H1 (cell line): ENCODE results near the gene BCL3. TPM values are rescaled to one million over a fixed set of nuclear protein-coding genes. Genes with fewer than 3 reads are reported as not detected.

Source experiments
- CTCF ChIA-PET: fragments of 300-600 bp; sonication (Branson Sonifier 250); formaldehyde crosslinking; loops from one replicate; lab custom pipeline; 2021; ENCODE audit not compliant: partially characterized antibody; lab: Charles Lee
- POLR2A ChIA-PET: fragments of 300-600 bp; sonication (Branson Sonifier 250); formaldehyde crosslinking; loops from one replicate; lab custom pipeline; 2021; ENCODE audit warnings: inconsistent platforms; ENCODE audit not compliant: partially characterized antibody; lab: Charles Lee
- DNase-seq, 2 experiments: peaks; one replicate each; pipeline versions ENCODE4 v3.0.0 to v3.0.0-alpha.2; 2010 to 2022; ENCODE audit warnings: low spot score in 2 of 2, low read depth in 1 of 2, mixed read lengths in 1 of 2
- FAIRE-seq: peaks from 2 replicates; lab custom pipeline; 2011; peaks lifted over from hg19 to GRCh38; lab: Jason Lieb, UNC
- H2AFZ ChIP-seq: 2 replicates; pipeline ENCODE4 v1.8.1; 2012; ENCODE audit warnings: low read length, inconsistent platforms
- H2AK5ac ChIP-seq: 2 replicates; pipeline ENCODE4 v1.6.1; 2013; ENCODE audit warnings: low read depth, low read length
- H2BK120ac ChIP-seq: replicated peaks from 2 replicates; pipeline ENCODE3; 2013; ENCODE audit warnings: low read depth, low read length, inconsistent platforms
- H2BK12ac ChIP-seq: 2 replicates; pipeline ENCODE4 v1.6.1; 2013; ENCODE audit warnings: low read depth, low read length
- H2BK15ac ChIP-seq: 2 replicates; pipeline ENCODE4 v1.6.1; 2013; ENCODE audit warnings: low read length
- H2BK20ac ChIP-seq: 2 replicates; pipeline ENCODE4 v1.6.1; 2013; ENCODE audit warnings: low read length
- H2BK5ac ChIP-seq: 2 replicates; pipeline ENCODE4 v1.6.1; 2013; ENCODE audit warnings: low read depth, low read length
- H3K14ac ChIP-seq: 2 replicates; pipeline ENCODE4 v1.6.1; 2013; ENCODE audit warnings: inconsistent platforms; ENCODE audit not compliant: insufficient read length
- H3K18ac ChIP-seq: 2 replicates; pipeline ENCODE4 v1.6.1; 2013; ENCODE audit warnings: low read length; ENCODE audit errors: extremely low read depth
- H3K23ac ChIP-seq: 2 replicates; pipeline ENCODE4 v1.6.1; 2013; ENCODE audit warnings: inconsistent platforms; ENCODE audit not compliant: insufficient read length
- H3K23me2 ChIP-seq: 2 replicates; pipeline ENCODE4 v1.6.1; 2013; ENCODE audit warnings: low read depth, low read length
- H3K27ac ChIP-seq: 2 replicates; pipeline ENCODE4 v1.6.1; 2011; ENCODE audit warnings: low read depth, low read length, inconsistent platforms
- H3K27me3 ChIP-seq, 4 experiments: replicated peaks in 1 of 4; 1 replicate in 1 of 4; 2 replicates in 3 of 4; pipeline versions ENCODE4 v1.6.1 to v1.8.1; 2011 to 2013; ENCODE audit warnings: low read length in 3 of 4, mild to moderate bottlenecking in 3 of 4, inconsistent platforms in 2 of 4, mixed read lengths in 2 of 4, moderate library complexity in 1 of 4; ENCODE audit not compliant: control insufficient read depth in 3 of 4, insufficient read depth in 3 of 4; ENCODE audit errors: extremely low read depth in 1 of 4
- H3K36me3 ChIP-seq, 4 experiments: 2 replicates each; pipeline versions ENCODE4 v1.6.1 to v1.8.1; 2011 to 2013; ENCODE audit warnings: mild to moderate bottlenecking in 4 of 4, low read length in 3 of 4, moderate library complexity in 2 of 4, control low read depth in 1 of 4, inconsistent platforms in 1 of 4; ENCODE audit not compliant: insufficient read depth in 4 of 4, control insufficient read depth in 2 of 4
- H3K4ac ChIP-seq: replicated peaks from 2 replicates; pipeline ENCODE3; 2013; ENCODE audit warnings: low read length, low read depth, mixed read lengths, inconsistent platforms; ENCODE audit not compliant: insufficient read length
- H3K4me1 ChIP-seq, 4 experiments: replicated peaks in 1 of 4; 1 replicate in 1 of 4; 2 replicates in 3 of 4; pipeline versions ENCODE4 v1.6.1 to v1.8.1; 2011 to 2013; ENCODE audit warnings: low read length in 3 of 4, inconsistent platforms in 2 of 4, mixed read lengths in 1 of 4; ENCODE audit not compliant: insufficient read depth in 4 of 4, control insufficient read depth in 3 of 4
- H3K4me2 ChIP-seq, 2 experiments: 2 replicates each; pipeline versions ENCODE4 v1.6.1 to v1.8.1; 2011 to 2013; ENCODE audit warnings: low read depth in 2 of 2, low read length in 2 of 2, control low read depth in 1 of 2, inconsistent platforms in 1 of 2, mild to moderate bottlenecking in 1 of 2; ENCODE audit not compliant: insufficient read depth in 1 of 2
- H3K4me3 ChIP-seq, 4 experiments: fragments of 200-600, 300-600 bp in 1 of 4; sonication (generic), shearing (Covaris generic), sonication (Bioruptor Twin) in 1 of 4; 2 replicates each; pipeline versions ENCODE4 v1.5.1 to v1.8.1; 2011 to 2016; ENCODE audit warnings: low read length in 4 of 4, low read depth in 3 of 4, control low read depth in 2 of 4, inconsistent platforms in 2 of 4, mild to moderate bottlenecking in 2 of 4, mixed read lengths in 1 of 4, moderate library complexity in 1 of 4; ENCODE audit not compliant: insufficient read depth in 2 of 4; ENCODE audit errors: extremely low read depth in 1 of 4
- H3K56ac ChIP-seq: replicated peaks from 2 replicates; pipeline ENCODE3; 2013; ENCODE audit warnings: low read depth, mild to moderate bottlenecking, mixed read lengths, low read length, inconsistent platforms; ENCODE audit not compliant: insufficient read length
- H3K79me1 ChIP-seq: 2 replicates; pipeline ENCODE4 v1.6.1; 2013; ENCODE audit warnings: low read depth, low read length, control low read depth
- H3K79me2 ChIP-seq, 2 experiments: 2 replicates each; pipeline versions ENCODE4 v1.6.1 to v1.8.1; 2012 to 2013; ENCODE audit warnings: low read length in 2 of 2, mild to moderate bottlenecking in 2 of 2, inconsistent platforms in 1 of 2; ENCODE audit not compliant: insufficient read depth in 2 of 2, control insufficient read depth in 1 of 2
- H3K9ac ChIP-seq, 4 experiments: replicated peaks in 1 of 4; 1 replicate in 1 of 4; 2 replicates in 3 of 4; pipeline versions ENCODE4 v1.6.1 to v1.8.1; 2011 to 2013; ENCODE audit warnings: low read depth in 3 of 4, low read length in 3 of 4, control low read depth in 2 of 4, mild to moderate bottlenecking in 2 of 4, moderate library complexity in 2 of 4, inconsistent platforms in 1 of 4; ENCODE audit errors: extremely low read depth in 1 of 4
- H3K9me3 ChIP-seq, 2 experiments: 2 replicates each; pipeline versions ENCODE4 v1.6.1 to v1.8.1; 2012 to 2013; ENCODE audit warnings: mild to moderate bottlenecking in 2 of 2, moderate library complexity in 2 of 2, control low read depth in 1 of 2, inconsistent platforms in 1 of 2, low read depth in 1 of 2, low read length in 1 of 2, mixed read lengths in 1 of 2; ENCODE audit not compliant: insufficient read depth in 2 of 2
- H4K20me1 ChIP-seq, 2 experiments: replicated peaks in 1 of 2; 2 replicates each; pipeline versions ENCODE3 to v1.8.1; 2011 to 2013; ENCODE audit warnings: inconsistent platforms in 2 of 2, low read length in 2 of 2, mild to moderate bottlenecking in 1 of 2; ENCODE audit not compliant: insufficient read depth in 2 of 2, control insufficient read depth in 1 of 2
- H4K5ac ChIP-seq: 2 replicates; pipeline ENCODE4 v1.6.1; 2013; ENCODE audit warnings: low read length, low read depth, mixed read lengths, inconsistent platforms; ENCODE audit not compliant: insufficient read length
- H4K8ac ChIP-seq: 2 replicates; pipeline ENCODE4 v1.8.0; 2013; ENCODE audit warnings: mild to moderate bottlenecking, moderate library complexity, low read length, inconsistent platforms; ENCODE audit not compliant: insufficient read depth; ENCODE audit errors: extremely low read depth
- H4K91ac ChIP-seq: replicated peaks from 2 replicates; pipeline ENCODE3; 2013; ENCODE audit warnings: low read length, mixed read lengths, inconsistent platforms; ENCODE audit not compliant: insufficient read length
- BACH1 ChIP-seq: IDR thresholded peaks from 2 replicates; pipeline ENCODE4 v1.6.1; 2012; ENCODE audit warnings: low read length, improper control_type of control experiment
- BRCA1 ChIP-seq: IDR thresholded peaks from 2 replicates; pipeline ENCODE4 v1.6.1; 2012; ENCODE audit warnings: low read depth, low read length, improper control_type of control experiment
- CTCF ChIP-seq, 3 experiments: IDR thresholded peaks; 1 replicate in 2 of 3; 2 replicates in 1 of 3; pipeline versions ENCODE4 v1.5.1 to v1.6.1; 2011; ENCODE audit warnings: low read length in 3 of 3, mild to moderate bottlenecking in 3 of 3, inconsistent platforms in 2 of 3, low read depth in 1 of 3, moderate library complexity in 1 of 3; ENCODE audit not compliant: insufficient read depth in 1 of 3; ENCODE audit errors: control extremely low read depth in 1 of 3
- WGBS, 2 experiments: shearing (Covaris generic) in 1 of 2; methylation state at CpG; one replicate each; pipeline versions ENCODE4 v1.1.6 to v1.1.7; 2013 to 2015; ENCODE audit warnings: low lambda C conversion rate in 2 of 2, mixed read lengths in 2 of 2, inconsistent platforms in 1 of 2, low coverage in 1 of 2, missing lambda C conversion rate in 1 of 2; ENCODE audit not compliant: insufficient replicate concordance in 2 of 2, insufficient coverage in 1 of 2, insufficient read length in 1 of 2; ENCODE audit errors: extremely low coverage in 1 of 2, missing lambda C conversion rate in 1 of 2; 5-methylcytosine and 5-hydroxymethylcytosine counted together
- polyA plus RNA-seq, 7 experiments: library from polyadenylated mRNA; depleted of rRNA in 3 of 7; stranded (reverse) in 5 of 7; unstranded in 2 of 7; fragments of >200 nt in 5 of 7; fragments of 200-250 nt in 2 of 7; gene quantifications; 1 replicate in 5 of 7; 2 replicates in 1 of 7; 4 replicates in 1 of 7; pipeline versions ENCODE4 v1.2.1 to v1.2.3, GENCODE V29; 2011 to 2013; ENCODE audit warnings: missing spikeins in 2 of 7, mixed read lengths in 2 of 7
- total RNA-seq: library from RNA; stranded (reverse); fragmentation: NEBNext Ultra II Directional; extraction: Animal tissue kit (Norgen Biotek cat#: 25700); gene quantifications from 2 replicates; pipeline ENCODE4 v1.2.1, GENCODE V29; 2021

The BCL3 gene
- total and polyA plus RNA-seq, 2 of the 8 experiments (the other 6 are each of a cell fraction or from before 2014, with no cell fraction given) = 0.88 to 2.4 TPM

GRCh38 chr19:44740351-44740824 lies 8.1 kb upstream of the BCL3 start:
- no peak overlapping the region for H3K27ac ChIP-seq
- H3K56ac ChIP-seq = no peak overlapping the region
- no peaks in the 10 kb centered on the region for H4K20me1 ChIP-seq
- H3K14ac ChIP-seq = no peak overlapping the region
- WGBS, 2 experiments = 53% methylated on average over 3 of the region's 3 CpGs; no CpG with 5 or more reads in 1 of the 2 experiments
- no peak overlapping the region for H2BK5ac ChIP-seq
- no peak overlapping the region for H3K4me3 ChIP-seq
- no peak overlapping the region for H2BK120ac ChIP-seq
- no peak for FAIRE-seq
- H4K8ac ChIP-seq = no peak overlapping the region
- no peaks in the 10 kb centered on the region for H3K79me1 ChIP-seq
- H3K23ac ChIP-seq = no peak overlapping the region
- no peaks in the 10 kb centered on the region for H3K36me3 ChIP-seq
- H2AFZ ChIP-seq = no peak overlapping the region
- no peak overlapping the region for H2BK20ac ChIP-seq
- no peaks in the 10 kb centered on the region for H3K79me2 ChIP-seq
- H4K91ac ChIP-seq = no peak overlapping the region
- H4K5ac ChIP-seq = no peak overlapping the region
- H3K4ac ChIP-seq = no peak overlapping the region
- ChIA-PET POLR2A (no interaction called here), CTCF (interaction anchor here (0.6 to 9.4 kb wide), 12 partner anchors 8 to 1384 kb away, joined by 3 to 91 read pairs (median 4); no protein-coding TSS in a partner anchor)
- no peak overlapping the region for H3K4me2 ChIP-seq
- peaks cover 0 to 4% (median 2%) of the 10 kb centered on the region in 4 experiments; a peak in 4 of 7 replicates for H3K4me1 ChIP-seq
- no peak overlapping the region for H2AK5ac ChIP-seq
- no peaks in the 10 kb centered on the region for H3K9me3 ChIP-seq
- no peaks in the 10 kb centered on the region; the same call in 1 of the 2 replicates for H3K23me2 ChIP-seq
- DNase-seq = no peak
- H2BK12ac ChIP-seq = no peak overlapping the region
- H3K27me3 ChIP-seq = peaks cover 0 to 5% (median 3%) of the 10 kb centered on the region in 4 experiments; a peak in 3 of 7 replicates
- H3K18ac ChIP-seq = no peak overlapping the region
- no peak overlapping the region for H3K9ac ChIP-seq
- no peak overlapping the region for H2BK15ac ChIP-seq
- TF ChIP-seq BRCA1 (no peak), CTCF (IDR thresholded peaks at IDR 0.05; ENCODE audit: control extremely low read depth in 1 of 3, insufficient read depth in 1 of 3, low read depth in 1 of 3, low read length in 3 of 3) (peak; percentile 5 to 18 (median 14); a peak in 3 of 4 replicates), BACH1 (no peak)
